ENCODE data around the gene DKK3. TPM values are rescaled to one million over a fixed set of nuclear protein-coding genes. Genes with fewer than 3 reads are reported as not detected.

The DKK3 gene
- total and polyA plus RNA-seq, 5 donors from 2014 or later: 0.25 to 4.6 (median 1.8) TPM; not detected in 1

- no peak for DNase-seq
- H3K27me3 Mint-ChIP-seq: peaks cover 65% of the 10 kb centered on the region
- peaks cover 0 to 1% (median 0%) of the 10 kb centered on the region in 7 donors for H3K9me3 Mint-ChIP-seq
- no peak overlapping the region for H3K27ac Mint-ChIP-seq
- H3K27ac ChIP-seq (ENCODE audit: insufficient read depth, low read length, poor library complexity, severe bottlenecking): no peak overlapping the region
- peak overlapping the region in 1 of 4 donors; percentile 15 for H3K4me3 Mint-ChIP-seq
- H3K4me1 ChIP-seq (ENCODE audit: control insufficient read depth, insufficient read depth, low read length, poor library complexity, severe bottlenecking): peaks cover 9% of the 10 kb centered on the region
- H3K36me3 Mint-ChIP-seq: no peaks in the 10 kb centered on the region
- H3K4me3 ChIP-seq (ENCODE audit: low read depth, low read length): no peak overlapping the region
- no peaks in the 10 kb centered on the region for H3K36me3 ChIP-seq (ENCODE audit: control insufficient read depth, insufficient read depth, low read length)
- H3K27me3 ChIP-seq (ENCODE audit: control insufficient read depth, insufficient read depth, low read length): peaks cover 45% of the 10 kb centered on the region
- no peak for ATAC-seq (ENCODE audit: low read depth in 2 of 2)
- H3K9me3 ChIP-seq (ENCODE audit: control insufficient read depth in 2 of 2, low read length in 2 of 2): no peaks in the 10 kb centered on the region
- H3K4me1 Mint-ChIP-seq: peaks cover 0 to 16% (median 1%) of the 10 kb centered on the region in 4 donors
These were observed 1.7 kb downstream of the DKK3 start for GRCh38 chr11:12006552-12007229.

GRCh38 chr11:12005476-12005875 is 3.0 kb downstream of the DKK3 start:
- Histone ChIP-seq H3K27ac (ENCODE audit: insufficient read depth, low read length, poor library complexity, severe bottlenecking) (no peak overlapping the region), H3K9me3 (ENCODE audit: control insufficient read depth in 2 of 2, low read length in 2 of 2) (no peaks in the 10 kb centered on the region), H3K36me3 (ENCODE audit: control insufficient read depth, insufficient read depth, low read length) (no peaks in the 10 kb centered on the region), H3K4me3 (ENCODE audit: low read depth, low read length) (no peak overlapping the region), H3K27me3 (ENCODE audit: control insufficient read depth, insufficient read depth, low read length) (peaks cover 43% of the 10 kb centered on the region), H3K4me1 (ENCODE audit: control insufficient read depth, insufficient read depth, low read length, poor library complexity, severe bottlenecking) (peaks cover 9% of the 10 kb centered on the region)
- H3K4me3 Mint-ChIP-seq: no peak overlapping the region
- no peak overlapping the region for H3K27ac Mint-ChIP-seq
- peaks cover 53% of the 10 kb centered on the region for H3K27me3 Mint-ChIP-seq
- H3K4me1 Mint-ChIP-seq: peaks cover 0 to 16% (median 1%) of the 10 kb centered on the region in 4 donors
- no peaks in the 10 kb centered on the region for H3K36me3 Mint-ChIP-seq
- H3K9me3 Mint-ChIP-seq: no peaks in the 10 kb centered on the region
- ATAC-seq (ENCODE audit: low read depth in 2 of 2) (no peak), DNase-seq (no peak)

- no peak overlapping the region for H3K27ac ChIP-seq (ENCODE audit: insufficient read depth, low read length, poor library complexity, severe bottlenecking)
- peaks cover 9% of the 10 kb centered on the region for H3K4me1 ChIP-seq (ENCODE audit: control insufficient read depth, insufficient read depth, low read length, poor library complexity, severe bottlenecking)
- Mint-ChIP-seq H3K36me3 (no peaks in the 10 kb centered on the region), H3K4me3 (no peak overlapping the region), H3K27me3 (peaks cover 51% of the 10 kb centered on the region), H3K9me3 (no peaks in the 10 kb centered on the region), H3K4me1 (peaks cover 0 to 15% (median 1%) of the 10 kb centered on the region in 4 donors), H3K27ac (no peak overlapping the region)
- no peaks in the 10 kb centered on the region for H3K9me3 ChIP-seq (ENCODE audit: control insufficient read depth in 2 of 2, low read length in 2 of 2)
- peaks cover 40% of the 10 kb centered on the region for H3K27me3 ChIP-seq (ENCODE audit: control insufficient read depth, insufficient read depth, low read length)
- ATAC-seq (ENCODE audit: low read depth in 2 of 2) (no peak), DNase-seq (no peak)
- no peak overlapping the region for H3K4me3 ChIP-seq (ENCODE audit: low read depth, low read length)
- no peaks in the 10 kb centered on the region for H3K36me3 ChIP-seq (ENCODE audit: control insufficient read depth, insufficient read depth, low read length)
These were observed 3.4 kb downstream of the DKK3 start for GRCh38 chr11:12005061-12005460.

GRCh38 chr11:12003815-12004214 is 4.6 kb downstream of the DKK3 start:
- Histone ChIP-seq H3K9me3 (ENCODE audit: control insufficient read depth in 2 of 2, low read length in 2 of 2) (no peaks in the 10 kb centered on the region), H3K36me3 (ENCODE audit: control insufficient read depth, insufficient read depth, low read length) (no peaks in the 10 kb centered on the region), H3K4me1 (ENCODE audit: control insufficient read depth, insufficient read depth, low read length, poor library complexity, severe bottlenecking) (peaks cover 8% of the 10 kb centered on the region), H3K27me3 (ENCODE audit: control insufficient read depth, insufficient read depth, low read length) (peaks cover 43% of the 10 kb centered on the region), H3K27ac (ENCODE audit: insufficient read depth, low read length, poor library complexity, severe bottlenecking) (no peak overlapping the region), H3K4me3 (ENCODE audit: low read depth, low read length) (no peak overlapping the region)
- H3K4me1 Mint-ChIP-seq: peaks cover 0 to 9% (median 2%) of the 10 kb centered on the region in 4 donors
- H3K9me3 Mint-ChIP-seq: no peaks in the 10 kb centered on the region
- H3K27ac Mint-ChIP-seq: no peak overlapping the region
- no peak overlapping the region for H3K4me3 Mint-ChIP-seq
- H3K36me3 Mint-ChIP-seq: no peaks in the 10 kb centered on the region
- DNase-seq: no peak
- ATAC-seq (ENCODE audit: low read depth in 2 of 2): no peak
- peaks cover 53% of the 10 kb centered on the region for H3K27me3 Mint-ChIP-seq

GRCh38 chr11:12003336-12003735 is 5.1 kb downstream of the DKK3 start:
- no peaks in the 10 kb centered on the region for H3K36me3 Mint-ChIP-seq
- peaks cover 48% of the 10 kb centered on the region for H3K27me3 Mint-ChIP-seq
- no peak overlapping the region for H3K4me3 ChIP-seq (ENCODE audit: low read depth, low read length)
- peaks cover 44% of the 10 kb centered on the region for H3K27me3 ChIP-seq (ENCODE audit: control insufficient read depth, insufficient read depth, low read length)
- H3K9me3 Mint-ChIP-seq: no peaks in the 10 kb centered on the region
- H3K27ac ChIP-seq (ENCODE audit: insufficient read depth, low read length, poor library complexity, severe bottlenecking): no peak overlapping the region
- no peak for DNase-seq
- no peaks in the 10 kb centered on the region for H3K36me3 ChIP-seq (ENCODE audit: control insufficient read depth, insufficient read depth, low read length)
- peaks cover 7% of the 10 kb centered on the region for H3K4me1 ChIP-seq (ENCODE audit: control insufficient read depth, insufficient read depth, low read length, poor library complexity, severe bottlenecking)
- no peak overlapping the region for H3K4me3 Mint-ChIP-seq
- H3K9me3 ChIP-seq (ENCODE audit: control insufficient read depth in 2 of 2, low read length in 2 of 2): no peaks in the 10 kb centered on the region
- H3K4me1 Mint-ChIP-seq: peaks cover 0 to 11% (median 5%) of the 10 kb centered on the region in 4 donors
- no peak for ATAC-seq (ENCODE audit: low read depth in 2 of 2)
- H3K27ac Mint-ChIP-seq: no peak overlapping the region

GRCh38 chr11:12001186-12001585 is 7.2 kb downstream of the DKK3 start:
- H3K27me3 Mint-ChIP-seq: peaks cover 34% of the 10 kb centered on the region
- H3K4me1 ChIP-seq (ENCODE audit: control insufficient read depth, insufficient read depth, low read length, poor library complexity, severe bottlenecking): peaks cover 4% of the 10 kb centered on the region
- H3K4me3 ChIP-seq (ENCODE audit: low read depth, low read length): no peak overlapping the region
- no peaks in the 10 kb centered on the region for H3K9me3 Mint-ChIP-seq
- no peak overlapping the region for H3K27ac Mint-ChIP-seq
- H3K4me3 Mint-ChIP-seq: no peak overlapping the region
- no peak for DNase-seq
- peaks cover 34% of the 10 kb centered on the region for H3K27me3 ChIP-seq (ENCODE audit: control insufficient read depth, insufficient read depth, low read length)
- H3K36me3 Mint-ChIP-seq: no peaks in the 10 kb centered on the region
- no peaks in the 10 kb centered on the region for H3K9me3 ChIP-seq (ENCODE audit: control insufficient read depth in 2 of 2, low read length in 2 of 2)
- H3K36me3 ChIP-seq (ENCODE audit: control insufficient read depth, insufficient read depth, low read length): no peaks in the 10 kb centered on the region
- peaks cover 0 to 19% (median 6%) of the 10 kb centered on the region in 4 donors for H3K4me1 Mint-ChIP-seq
- no peak for ATAC-seq (ENCODE audit: low read depth in 2 of 2)
- H3K27ac ChIP-seq (ENCODE audit: insufficient read depth, low read length, poor library complexity, severe bottlenecking): no peak overlapping the region

- no peaks in the 10 kb centered on the region for H3K9me3 ChIP-seq (ENCODE audit: control insufficient read depth in 2 of 2, low read length in 2 of 2)
- H3K4me3 ChIP-seq (ENCODE audit: low read depth, low read length): peak overlapping the region; percentile 45
- DNase-seq: peak in 1 of 3 donors; percentile 33
- ATAC-seq (ENCODE audit: low read depth in 2 of 2): no peak
- peaks cover 0 to 21% (median 6%) of the 10 kb centered on the region in 4 donors for H3K4me1 Mint-ChIP-seq
- peak overlapping the region in 2 of 4 donors; percentile 52 to 57 for H3K4me3 Mint-ChIP-seq
- peaks cover 4% of the 10 kb centered on the region for H3K4me1 ChIP-seq (ENCODE audit: control insufficient read depth, insufficient read depth, low read length, poor library complexity, severe bottlenecking)
- no peaks in the 10 kb centered on the region for H3K36me3 Mint-ChIP-seq
- peak overlapping the region in 1 of 3 donors; percentile 45 for H3K27ac Mint-ChIP-seq
- H3K27ac ChIP-seq (ENCODE audit: insufficient read depth, low read length, poor library complexity, severe bottlenecking): no peak overlapping the region
- H3K27me3 ChIP-seq (ENCODE audit: control insufficient read depth, insufficient read depth, low read length): peaks cover 18% of the 10 kb centered on the region
- peaks cover 35% of the 10 kb centered on the region for H3K27me3 Mint-ChIP-seq
- no peaks in the 10 kb centered on the region for H3K36me3 ChIP-seq (ENCODE audit: control insufficient read depth, insufficient read depth, low read length)
- H3K9me3 Mint-ChIP-seq: no peaks in the 10 kb centered on the region
These were observed 10.2 kb downstream of the DKK3 start for GRCh38 chr11:11998091-11998781.

- Mint-ChIP-seq H3K36me3 (no peaks in the 10 kb centered on the region), H3K9me3 (no peaks in the 10 kb centered on the region), H3K4me3 (no peak overlapping the region), H3K27me3 (peaks cover 40% of the 10 kb centered on the region), H3K27ac (no peak overlapping the region), H3K4me1 (peaks cover 0 to 21% (median 6%) of the 10 kb centered on the region in 4 donors)
- no peaks in the 10 kb centered on the region for H3K9me3 ChIP-seq (ENCODE audit: control insufficient read depth in 2 of 2, low read length in 2 of 2)
- DNase-seq: no peak
- no peak overlapping the region for H3K4me3 ChIP-seq (ENCODE audit: low read depth, low read length)
- ATAC-seq (ENCODE audit: low read depth in 2 of 2): no peak
- no peaks in the 10 kb centered on the region for H3K36me3 ChIP-seq (ENCODE audit: control insufficient read depth, insufficient read depth, low read length)
- H3K27ac ChIP-seq (ENCODE audit: insufficient read depth, low read length, poor library complexity, severe bottlenecking): no peak overlapping the region
- H3K4me1 ChIP-seq (ENCODE audit: control insufficient read depth, insufficient read depth, low read length, poor library complexity, severe bottlenecking): peaks cover 4% of the 10 kb centered on the region
- peaks cover 15% of the 10 kb centered on the region for H3K27me3 ChIP-seq (ENCODE audit: control insufficient read depth, insufficient read depth, low read length)
These were observed 11.4 kb downstream of the DKK3 start for GRCh38 chr11:11997049-11997322.
